Posterior cingulate gyrus (tissue), 11 donors: ENCODE results near the gene PC.

ENCODE experiments used
- DNase-seq, 10 donors: peaks; one replicate each; pipeline versions ENCODE4 v3.0.0 to v3.0.0-alpha.2; 2020 to 2021; ENCODE audit warnings: mixed read lengths in 3 of 10
- intact Hi-C: fragments of 100-400 bp; cut with DNase I; formaldehyde crosslinking; loops from one replicate; pipeline ENCODE4 v1.15.1; 2023

Gene PC

GRCh38 chr11:66858939-66859685 is 99.1 kb downstream of the PC start:
- no peak for DNase-seq

GRCh38 chr11:66858186-66858938 is 99.8 kb downstream of the PC start:
- DNase-seq: no peak
- intact Hi-C loops: no loop called here

More at GRCh38 chr11:66858939-66859685, 99.1 kb downstream of the PC start:
- intact Hi-C loops: no loop called here

- intact Hi-C loops: no loop called here
Measured at GRCh38 chr11:66857927-66858185, 100.3 kb downstream of the PC start.

GRCh38 chr11:66857234-66857926 is 100.8 kb downstream of the PC start:
- intact Hi-C loops: no loop called here
- DNase-seq: peak in 1 of 10 donors; percentile 58

More at GRCh38 chr11:66857927-66858185, 100.3 kb downstream of the PC start:
- DNase-seq: no peak

- intact Hi-C loops: loop anchor here (1.0 kb wide), 2 partner anchors 13 to 102 kb away; partner anchors contain the start of genes PC and RCE1
- peak in 8 of 10 donors; percentile 45 to 96 (median 76) for DNase-seq
Measured at GRCh38 chr11:66856496-66857233, 101.5 kb downstream of the PC start, which contains the start of gene LRFN4. LRFN4 (plus strand) TSS chr11:66857064; CDS start chr11:66857745, 681 bp downstream.

GRCh38 chr11:66855574-66856495 is 102.3 kb downstream of the PC start:
- intact Hi-C loops: loop anchor here (1.0 kb wide), 2 partner anchors 13 to 102 kb away; partner anchors contain the start of genes PC and RCE1
- peak; percentile 77 to 99 (median 94) for DNase-seq

GRCh38 chr11:66854729-66855211 is 103.4 kb downstream of the PC start:
- intact Hi-C loops: no loop called here

GRCh38 chr11:66854231-66854661 is 103.9 kb downstream of the PC start:
- intact Hi-C loops: no loop called here
- DNase-seq: peak in 2 of 10 donors; percentile 57 to 67

More at GRCh38 chr11:66854729-66855211, 103.4 kb downstream of the PC start:
- peak in 3 of 10 donors; percentile 48 to 82 (median 68) for DNase-seq

GRCh38 chr11:66853242-66854229 is 104.6 kb downstream of the PC start:
- peak in 3 of 10 donors; percentile 52 to 79 (median 57) for DNase-seq
- intact Hi-C loops: no loop called here

GRCh38 chr11:66852466-66853241 is 105.5 kb downstream of the PC start:
- intact Hi-C loops: no loop called here
- DNase-seq: peak in 4 of 10 donors; percentile 7 to 67 (median 49)

- peak in 3 of 10 donors; percentile 35 to 68 (median 58) for DNase-seq
Measured at GRCh38 chr11:66851698-66852465, 106.3 kb downstream of the PC start.

GRCh38 chr11:66851239-66851596 is 107.0 kb downstream of the PC start:
- intact Hi-C loops: no loop called here
- peak in 3 of 10 donors; percentile 37 to 64 (median 46) for DNase-seq

More at GRCh38 chr11:66851698-66852465, 106.3 kb downstream of the PC start:
- intact Hi-C loops: no loop called here

GRCh38 chr11:66850588-66851238 is 107.5 kb downstream of the PC start:
- intact Hi-C loops: no loop called here
- DNase-seq: peak in 3 of 10 donors; percentile 46 to 76 (median 70)

GRCh38 chr11:66850235-66850587 is 108.0 kb downstream of the PC start:
- peak in 1 of 10 donors; percentile 27 for DNase-seq
- intact Hi-C loops: no loop called here

- DNase-seq: peak in 4 of 10 donors; percentile 13 to 83 (median 44)
- intact Hi-C loops: loop anchor here (10.0 kb wide), 1 partner anchor 275 kb away; no protein-coding TSS in a partner anchor
Measured at GRCh38 chr11:66849501-66850234, 108.5 kb downstream of the PC start.
